HG03196 (cell line): ENCODE measurements around the gene PDLIM7.

Source experiments
- ATAC-seq: cut with Tn5 transposase; IDR thresholded peaks from one replicate; pipeline ENCODE4 v1.9.1; 2021; ENCODE audit not compliant: unreplicated experiment

PDLIM7 gene

GRCh38 chr5:177524941-177525655, 27.7 kb upstream of the PDLIM7 start:
- ATAC-seq = no peak

- no peak for ATAC-seq
Observed at GRCh38 chr5:177524539-177524900, 27.1 kb upstream of the PDLIM7 start.

GRCh38 chr5:177523711-177524538, 26.5 kb upstream of the PDLIM7 start:
- no peak for ATAC-seq

- ATAC-seq = no peak
Observed at GRCh38 chr5:177520916-177521513, 23.6 kb upstream of the PDLIM7 start.

GRCh38 chr5:177520271-177520670, 22.9 kb upstream of the PDLIM7 start:
- no peak for ATAC-seq

- no peak for ATAC-seq
Observed at GRCh38 chr5:177519463-177520235, 22.2 kb upstream of the PDLIM7 start.

GRCh38 chr5:177516601-177517568, 19.5 kb upstream of the PDLIM7 start, which contains the start of gene DDX41:
Gene DDX41 (minus strand): TSS chr5:177516961. CDS start chr5:177516945, 16 bp downstream.
- ATAC-seq = peak; percentile 71

GRCh38 chr5:177515580-177515979, 18.2 kb upstream of the PDLIM7 start:
- no peak for ATAC-seq

- ATAC-seq = no peak
Observed at GRCh38 chr5:177514541-177514940, 17.1 kb upstream of the PDLIM7 start.

GRCh38 chr5:177513500-177513899, 16.1 kb upstream of the PDLIM7 start:
- no peak for ATAC-seq

- no peak for ATAC-seq
Observed at GRCh38 chr5:177512736-177513380, 15.5 kb upstream of the PDLIM7 start.

- no peak for ATAC-seq
Observed at GRCh38 chr5:177511796-177512675, 14.6 kb upstream of the PDLIM7 start.

GRCh38 chr5:177511181-177511580, 13.8 kb upstream of the PDLIM7 start:
- ATAC-seq = no peak

- ATAC-seq = no peak
Observed at GRCh38 chr5:177510567-177511053, 13.2 kb upstream of the PDLIM7 start.

- ATAC-seq = no peak
Observed at GRCh38 chr5:177509991-177510566, 12.7 kb upstream of the PDLIM7 start.

GRCh38 chr5:177509381-177509951, 12.1 kb upstream of the PDLIM7 start, which contains the start of gene DOK3:
Gene DOK3 (minus strand): TSS chr5:177509826. CDS start chr5:177509540, 286 bp downstream.
- no peak for ATAC-seq

- no peak for ATAC-seq
Observed at GRCh38 chr5:177508837-177509236, 11.4 kb upstream of the PDLIM7 start.
